Tibial artery (tissue), 4 donors: ENCODE measurements around the gene RYR2.

ENCODE experiments used
- DNase-seq, 2 donors: peaks; one replicate each; pipeline ENCODE4 v3.0.0-alpha.2; 2019
- H3K27ac ChIP-seq, 2 donors: fragments of 200-600 bp; sonication (generic) in 1 of 2; 1 replicate in 1 of 2; 2 replicates in 1 of 2; pipeline ENCODE4 v1.5.1; 2018 to 2019; ENCODE audit warnings: mild to moderate bottlenecking in 1 of 2
- H3K27me3 ChIP-seq, 2 donors: fragments of 200-600 bp; sonication (generic) in 1 of 2; one replicate each; pipeline versions ENCODE4 v1.5.1 to v1.6.0; 2016 to 2019
- H3K36me3 ChIP-seq, 3 donors: fragments of 200-600 bp; sonication (generic) in 2 of 3; one replicate each; pipeline ENCODE4 v1.5.1; 2016 to 2019; ENCODE audit warnings: mild to moderate bottlenecking in 2 of 3
- H3K4me1 ChIP-seq, 4 donors: fragments of 200-600 bp; sonication (generic) in 2 of 4; 1 replicate in 3 of 4; 2 replicates in 1 of 4; pipeline ENCODE4 v1.5.1; 2016 to 2019
- H3K4me3 ChIP-seq, 2 donors: fragments of 200-600 bp; sonication (generic) in 1 of 2; 1 replicate in 1 of 2; 2 replicates in 1 of 2; pipeline ENCODE4 v1.5.1; 2018 to 2019; ENCODE audit warnings: mild to moderate bottlenecking in 2 of 2
- H3K9me3 ChIP-seq, 3 donors: fragments of 200-600 bp; sonication (generic) in 1 of 3; one replicate each; pipeline ENCODE4 v1.5.1; 2016 to 2019
- CTCF ChIP-seq, 2 experiments: fragments of 200-600 bp in 1 of 2; fragments of 450-650 bp in 1 of 2; IDR thresholded peaks; one replicate each; pipeline ENCODE4 v1.5.1; 2017 to 2019; ENCODE audit warnings: antibody characterized with exemption in 2 of 2, mild to moderate bottlenecking in 1 of 2, moderate library complexity in 1 of 2
- intact Hi-C: fragments of 100-400 bp; cut with DNase I; formaldehyde crosslinking; loops from one replicate; pipeline ENCODE4 v1.15.0; 2023; ENCODE audit warnings: low total_unique reads

Gene RYR2

GRCh38 chr1:237712082-237712481 lies 670.1 kb downstream of the RYR2 start:
- Histone ChIP-seq H3K4me1 (no peaks in the 10 kb centered on the region), H3K36me3 (peaks cover 0 to 5% (median 0%) of the 10 kb centered on the region in 3 donors), H3K27me3 (no peaks in the 10 kb centered on the region), H3K4me3 (no peak overlapping the region), H3K9me3 (no peaks in the 10 kb centered on the region), H3K27ac (no peak overlapping the region)
- TF ChIP-seq CTCF (IDR thresholded peaks at IDR 0.05), result no peak
- intact Hi-C loops, result no loop called here
- DNase-seq, result no peak

- no peak for DNase-seq
- intact Hi-C loops, result no loop called here
- Histone ChIP-seq H3K9me3 (no peaks in the 10 kb centered on the region), H3K36me3 (peaks cover 0 to 3% (median 0%) of the 10 kb centered on the region in 3 donors), H3K4me3 (no peak overlapping the region), H3K4me1 (no peaks in the 10 kb centered on the region), H3K27ac (no peak overlapping the region), H3K27me3 (no peaks in the 10 kb centered on the region)
- TF ChIP-seq CTCF (IDR thresholded peaks at IDR 0.05), result no peak
These were observed 670.7 kb downstream of the RYR2 start for GRCh38 chr1:237712586-237713157.

GRCh38 chr1:237713916-237714315 lies 671.9 kb downstream of the RYR2 start:
- DNase-seq, result no peak
- H3K4me3 ChIP-seq, result no peak overlapping the region
- intact Hi-C loops, result no loop called here

GRCh38 chr1:237717106-237717505 lies 675.1 kb downstream of the RYR2 start:
- DNase-seq, result no peak
- peaks cover 0 to 20% (median 0%) of the 10 kb centered on the region in 3 donors for H3K36me3 ChIP-seq
- no peak overlapping the region for H3K27ac ChIP-seq
- H3K4me1 ChIP-seq, result no peaks in the 10 kb centered on the region
- no peaks in the 10 kb centered on the region for H3K27me3 ChIP-seq
- H3K4me3 ChIP-seq, result no peak overlapping the region
- no peak for TF ChIP-seq CTCF (IDR thresholded peaks at IDR 0.05)
- intact Hi-C loops, result no loop called here
- H3K9me3 ChIP-seq, result no peaks in the 10 kb centered on the region

More at GRCh38 chr1:237713916-237714315, 671.9 kb downstream of the RYR2 start:
- Histone ChIP-seq H3K27me3 (no peaks in the 10 kb centered on the region), H3K9me3 (no peaks in the 10 kb centered on the region), H3K36me3 (peaks cover 0 to 11% (median 0%) of the 10 kb centered on the region in 3 donors), H3K4me1 (no peaks in the 10 kb centered on the region), H3K27ac (no peak overlapping the region)
- no peak for TF ChIP-seq CTCF (IDR thresholded peaks at IDR 0.05)

- Histone ChIP-seq H3K4me3 (no peak overlapping the region), H3K36me3 (peaks cover 4 to 48% (median 6%) of the 10 kb centered on the region in 3 donors), H3K4me1 (no peaks in the 10 kb centered on the region), H3K9me3 (no peaks in the 10 kb centered on the region), H3K27ac (no peak overlapping the region), H3K27me3 (no peaks in the 10 kb centered on the region)
- intact Hi-C loops, result no loop called here
- no peak for DNase-seq
- no peak for TF ChIP-seq CTCF (IDR thresholded peaks at IDR 0.05)
These were observed 688.9 kb downstream of the RYR2 start for GRCh38 chr1:237730826-237731350.
